ENCODE measurements around the gene KLHL2. TPM values are rescaled to one million over a fixed set of nuclear protein-coding genes. Genes with fewer than 3 reads are reported as not detected.

KLHL2 gene
- total and polyA plus RNA-seq, 2 of the 13 experiments (the other 11 are each of a cell fraction or from before 2014, with no cell fraction given): 9.2 to 17.6 TPM

GRCh38 chr4:165327211-165328100 lies 120.1 kb downstream of the KLHL2 start, which contains the start of gene MSMO1 (continued):
- no peak; the same call in 1 of the 2 replicates for TF ChIP-seq MEIS1 (CRISPR knock-in tag; IDR thresholded peaks at IDR 0.05; ENCODE audit: borderline replicate concordance)
- no peak for TF ChIP-seq REXO4 (CRISPR knock-in tag; IDR thresholded peaks at IDR 0.05; ENCODE audit: borderline replicate concordance)
- TF ChIP-seq ZBTB14 (CRISPR knock-in tag; IDR thresholded peaks at IDR 0.05): no peak
- TF ChIP-seq ZNF510 (CRISPR knock-in tag; IDR thresholded peaks at IDR 0.05; ENCODE audit: low read depth): peak; percentile 93; the same call in 1 of the 2 replicates
- TF ChIP-seq ZNF776 (CRISPR knock-in tag; IDR thresholded peaks at IDR 0.05): peak; percentile 65; the same call in 1 of the 2 replicates
- no peak for TF ChIP-seq ZNF572 (CRISPR knock-in tag; IDR thresholded peaks at IDR 0.05)
- no peak for TF ChIP-seq HNF1A (IDR thresholded peaks at IDR 0.05; ENCODE audit: low read depth)
- TF ChIP-seq HNF1A (CRISPR knock-in tag; IDR thresholded peaks at IDR 0.05; ENCODE audit: borderline replicate concordance): peak; percentile 59; the same call in 1 of the 2 replicates
- TF ChIP-seq ZNF512B (CRISPR knock-in tag; IDR thresholded peaks at IDR 0.05; ENCODE audit: borderline replicate concordance): 0 out of 2 replicates have a peak, but pooled peaks have one; percentile 81
- TF ChIP-seq BATF2 (CRISPR knock-in tag; IDR thresholded peaks at IDR 0.05): 0 out of 2 replicates have a peak, but pooled peaks have one; percentile 73
- no peak for TF ChIP-seq GPBP1L1 (CRISPR knock-in tag; IDR thresholded peaks at IDR 0.05)
- no peak for TF ChIP-seq GTF2F1 (IDR thresholded peaks at IDR 0.05; ENCODE audit: low read length)
- TF ChIP-seq ZNF143 (CRISPR knock-in tag; IDR thresholded peaks at IDR 0.05): no peak
- no peak for TF ChIP-seq ZNF20 (CRISPR knock-in tag; IDR thresholded peaks at IDR 0.05)
- peak; percentile 98 for TF ChIP-seq TOPORS (CRISPR knock-in tag; IDR thresholded peaks at IDR 0.05)
- TF ChIP-seq PLRG1 (conservative IDR thresholded peaks at IDR 0.05): no peak
- peak; percentile 51; the same call in 1 of the 2 replicates for TF ChIP-seq PHF20 (CRISPR knock-in tag; IDR thresholded peaks at IDR 0.05)
- peak; percentile 23; the same call in 1 of the 2 replicates for TF ChIP-seq ELF3 (CRISPR knock-in tag; IDR thresholded peaks at IDR 0.05)
